Left forelimb (tissue), 1 donor: Measurements from ENCODE around the gene TTC6.

ENCODE experiments used
- DNase-seq: peaks from one replicate; pipeline ENCODE4 v3.0.0-alpha.2; 2018; ENCODE audit warnings: low spot score

The TTC6 gene

DNA sequence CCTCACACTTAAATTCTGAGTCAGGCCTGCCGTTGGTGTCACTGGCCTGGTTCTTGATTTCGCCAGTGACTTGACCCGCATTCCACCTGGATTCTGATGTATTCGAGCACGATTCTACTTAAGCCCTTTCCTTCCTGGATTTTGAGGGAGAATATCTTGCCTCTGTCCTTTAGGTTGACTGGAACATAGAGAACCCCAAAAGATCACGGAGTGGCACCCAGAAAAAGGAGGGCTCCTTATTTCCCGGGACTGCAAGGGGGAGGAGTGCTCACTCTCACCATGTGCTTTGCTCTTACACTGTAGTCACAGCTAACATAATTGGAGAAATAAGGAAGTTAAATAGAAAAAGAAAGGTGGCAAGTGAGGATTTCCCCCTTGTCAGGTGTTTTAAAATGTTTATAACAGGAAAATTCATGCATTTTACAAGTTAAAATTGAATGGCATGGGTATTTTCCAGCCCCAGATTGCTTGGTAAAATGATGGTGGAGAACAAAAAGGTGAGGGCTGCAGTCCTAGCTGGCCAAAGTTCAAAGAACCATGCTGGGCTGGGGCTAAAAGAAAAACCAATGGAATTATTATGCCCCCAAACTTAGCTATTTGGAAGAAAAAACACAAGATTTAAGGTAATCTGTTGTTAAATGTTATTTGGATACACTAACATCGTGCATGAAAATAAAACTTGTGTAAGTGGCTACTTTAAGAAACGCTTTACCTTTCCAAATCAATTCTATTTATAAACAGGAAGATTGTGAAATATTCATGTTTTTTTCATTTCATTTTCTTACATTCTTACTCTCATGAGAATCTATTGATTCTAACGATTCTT lies 9.2 kb upstream of the TTC6 start:
- DNase-seq, result no peak

DNA sequence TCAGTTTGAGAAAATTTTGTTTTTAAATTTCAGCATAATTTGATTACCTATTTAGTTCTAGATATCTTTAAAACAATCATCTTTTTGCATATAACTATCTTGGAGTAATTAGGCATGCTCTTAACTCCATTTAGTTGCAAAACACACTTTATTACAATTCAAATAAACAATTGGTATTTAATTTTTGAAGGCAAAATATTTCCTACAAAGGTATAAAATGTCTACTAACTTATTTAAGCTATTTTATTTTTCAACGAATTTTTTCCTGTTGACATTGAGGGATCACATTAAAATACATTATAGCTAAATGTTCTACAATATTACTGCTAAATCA lies 8.7 kb upstream of the TTC6 start:
- no peak for DNase-seq

DNA sequence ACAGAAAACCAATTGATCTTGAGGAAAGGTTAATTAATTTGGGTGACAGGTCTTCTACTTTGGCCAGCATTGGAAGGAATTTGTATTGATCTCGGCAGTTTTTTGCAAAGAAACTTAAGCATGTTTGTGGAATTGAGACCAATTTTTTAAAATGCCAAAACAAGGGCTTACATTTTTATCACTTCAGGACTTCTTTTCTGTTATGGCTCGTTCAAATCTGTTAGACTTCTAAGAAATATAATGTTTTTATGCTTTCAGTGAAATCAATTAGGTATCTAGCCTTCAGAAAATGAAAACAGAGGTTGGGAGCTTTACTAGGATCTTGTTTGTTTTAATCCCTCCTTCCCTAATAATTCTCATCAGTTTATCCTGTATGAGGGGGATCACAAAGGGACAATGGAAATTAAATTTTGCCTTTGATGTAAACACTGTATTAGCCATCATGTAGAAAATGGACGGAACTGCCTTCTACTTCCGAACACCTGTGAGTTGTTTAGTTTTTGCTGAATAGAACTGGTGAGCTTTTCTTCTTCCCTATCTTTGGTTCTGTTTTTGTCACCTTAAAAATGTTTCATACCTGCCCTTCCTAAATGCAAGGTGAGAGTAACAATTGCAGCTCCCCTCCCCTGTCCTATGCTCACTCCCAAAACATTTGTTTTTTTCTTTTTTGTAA lies 8.2 kb upstream of the TTC6 start:
- DNase-seq, result no peak

DNA sequence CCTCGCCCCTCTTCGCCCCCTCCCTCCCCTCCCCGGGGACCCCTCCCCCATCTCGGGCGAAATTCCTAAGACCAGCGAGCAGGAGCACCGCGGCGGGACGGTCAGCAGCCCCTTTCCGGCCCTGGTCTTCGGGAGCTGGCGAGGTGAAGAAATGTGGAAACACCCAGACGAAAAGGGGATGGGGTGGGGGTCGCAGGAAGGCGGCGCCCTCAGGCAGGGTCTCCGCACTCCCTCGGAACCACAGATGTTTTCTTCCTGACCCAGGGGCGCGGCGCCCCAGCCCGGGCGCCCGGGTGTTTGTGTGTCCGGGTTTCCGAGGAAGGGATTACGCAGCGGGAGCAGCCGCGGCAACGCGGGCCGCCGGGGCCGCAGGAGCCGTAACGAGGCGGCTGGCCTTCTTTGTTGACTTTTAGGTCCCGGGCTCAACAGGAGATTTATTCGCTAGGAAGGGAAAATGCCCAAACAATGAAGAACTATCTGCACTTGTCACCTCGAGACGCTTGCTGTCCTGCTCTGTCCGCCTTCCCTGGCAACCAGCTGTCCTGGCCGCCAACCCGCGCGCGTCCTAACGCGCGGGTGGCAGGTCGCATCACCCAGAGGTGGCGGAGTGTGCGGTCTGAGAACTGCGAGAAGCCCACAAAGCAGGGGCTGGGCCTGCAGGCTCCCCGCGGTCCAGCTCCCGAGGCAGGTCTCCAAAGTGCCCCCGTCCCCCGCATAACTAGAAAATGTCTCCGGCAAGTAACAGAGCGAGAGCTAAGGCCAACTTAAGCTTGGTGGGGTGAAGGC lies 7.4 kb upstream of the TTC6 start:
- no peak for DNase-seq

DNA sequence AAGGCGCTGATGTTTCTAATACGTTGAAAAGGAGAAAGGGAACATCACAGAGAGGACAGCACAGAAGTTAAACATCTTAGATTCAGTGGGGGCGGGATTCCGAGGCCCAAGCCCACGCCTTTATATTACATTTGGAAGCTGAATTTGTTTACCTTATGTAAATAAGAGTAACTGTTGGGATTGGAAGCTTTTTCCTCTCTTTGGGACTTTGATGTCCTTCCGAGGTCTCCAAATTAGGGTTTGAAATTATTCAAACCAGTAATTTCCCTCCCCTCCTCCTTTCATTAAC lies 6.8 kb upstream of the TTC6 start:
- no peak for DNase-seq

DNA sequence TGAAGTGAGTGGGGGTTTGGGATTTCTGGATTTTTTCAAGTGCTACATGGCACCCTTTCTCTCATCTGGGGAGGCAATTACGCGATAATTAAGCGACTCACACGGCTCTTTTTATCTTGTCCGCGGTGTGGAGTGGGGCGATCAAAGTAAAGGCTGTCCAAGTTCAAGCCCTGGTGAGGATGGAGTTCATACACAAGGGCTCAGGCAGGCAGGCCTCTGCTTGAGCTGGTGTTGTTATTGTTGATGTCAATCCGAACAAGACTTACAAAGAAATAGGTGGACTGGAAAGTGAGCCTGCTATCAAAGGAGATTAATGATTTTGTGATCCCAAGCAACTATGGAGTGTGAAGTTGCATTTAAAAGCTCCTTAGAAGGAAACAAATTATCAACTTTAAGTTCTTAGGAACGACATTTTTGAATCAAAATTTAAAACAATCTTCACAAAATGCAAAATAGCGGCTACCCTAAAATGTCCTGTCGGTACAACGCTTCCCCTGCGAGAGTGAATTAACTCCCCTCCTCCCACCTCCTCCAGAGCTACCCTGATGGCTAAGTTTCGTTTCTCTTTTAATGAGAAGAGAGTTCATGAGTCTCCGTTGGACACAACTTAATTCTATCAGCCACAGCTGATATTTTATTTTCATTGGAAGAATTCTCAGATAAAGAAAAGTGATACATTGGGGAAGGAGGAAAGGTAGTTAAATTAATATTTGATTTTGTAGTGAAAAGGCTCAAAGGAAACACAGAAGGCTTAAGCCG lies 6.3 kb upstream of the TTC6 start:
- DNase-seq, result no peak

DNA sequence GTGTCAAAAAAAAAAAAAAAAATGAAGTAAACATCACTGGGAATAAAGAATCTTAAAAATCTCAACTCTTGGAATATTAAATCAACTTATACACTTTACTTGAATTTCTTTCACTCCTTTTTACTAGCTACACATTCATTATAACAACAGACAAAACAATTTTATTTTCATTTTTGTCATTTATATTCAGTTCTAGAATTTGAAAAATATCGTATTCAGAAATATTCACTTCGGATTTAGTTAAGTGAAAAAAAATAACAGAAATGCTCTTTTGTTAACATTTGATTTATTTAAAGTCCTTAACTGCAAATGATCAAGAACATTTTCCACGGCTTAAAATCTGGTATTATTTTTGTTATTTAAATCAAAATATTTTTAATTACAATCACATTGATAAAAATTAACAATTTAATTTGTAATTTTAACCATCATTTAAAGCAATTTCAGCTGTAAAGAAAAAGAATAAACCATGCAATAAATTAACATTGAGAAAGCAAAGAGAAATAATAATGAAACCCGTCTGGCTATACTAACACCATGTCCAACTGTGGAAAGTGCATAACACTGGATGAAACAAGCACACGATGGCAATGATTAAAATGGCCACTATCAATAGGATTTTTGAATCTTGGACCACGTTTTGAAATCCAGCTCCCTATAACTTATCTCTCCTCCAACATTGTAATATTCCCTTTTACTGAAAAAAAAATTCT lies 5.6 kb upstream of the TTC6 start:
- no peak for DNase-seq

DNA sequence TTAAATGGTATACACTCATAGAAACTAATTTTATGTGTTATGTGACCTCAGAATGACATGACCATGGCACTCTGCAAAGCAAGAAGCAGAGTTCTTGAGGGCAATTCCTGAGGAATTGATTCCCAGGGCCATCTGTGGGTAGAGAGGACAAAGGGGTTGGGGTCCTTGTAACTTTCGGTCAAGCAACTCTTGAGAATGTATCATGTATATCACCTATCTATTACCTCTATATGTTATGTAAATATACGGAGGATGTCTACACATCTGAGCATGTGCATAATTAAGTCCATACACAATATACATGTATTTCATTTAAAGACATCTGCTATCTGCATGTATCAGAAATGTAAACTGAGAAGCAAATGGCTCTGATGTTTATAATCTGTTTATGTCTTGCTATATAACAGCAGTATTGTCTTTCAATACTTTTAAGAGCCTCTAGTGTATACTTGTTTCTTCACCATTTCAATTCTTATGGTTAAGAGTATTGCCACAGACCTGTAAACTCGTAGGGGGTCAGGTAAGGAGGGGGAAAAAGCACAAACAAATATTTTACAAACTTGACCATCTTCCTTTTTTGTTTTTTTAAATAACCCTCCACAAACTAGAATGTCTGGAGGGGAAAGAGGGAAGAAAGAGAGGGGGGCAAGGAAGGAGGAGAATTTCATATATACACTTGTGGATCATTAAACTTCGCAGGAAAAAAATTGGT lies 4.8 kb upstream of the TTC6 start:
- DNase-seq, result no peak

DNA sequence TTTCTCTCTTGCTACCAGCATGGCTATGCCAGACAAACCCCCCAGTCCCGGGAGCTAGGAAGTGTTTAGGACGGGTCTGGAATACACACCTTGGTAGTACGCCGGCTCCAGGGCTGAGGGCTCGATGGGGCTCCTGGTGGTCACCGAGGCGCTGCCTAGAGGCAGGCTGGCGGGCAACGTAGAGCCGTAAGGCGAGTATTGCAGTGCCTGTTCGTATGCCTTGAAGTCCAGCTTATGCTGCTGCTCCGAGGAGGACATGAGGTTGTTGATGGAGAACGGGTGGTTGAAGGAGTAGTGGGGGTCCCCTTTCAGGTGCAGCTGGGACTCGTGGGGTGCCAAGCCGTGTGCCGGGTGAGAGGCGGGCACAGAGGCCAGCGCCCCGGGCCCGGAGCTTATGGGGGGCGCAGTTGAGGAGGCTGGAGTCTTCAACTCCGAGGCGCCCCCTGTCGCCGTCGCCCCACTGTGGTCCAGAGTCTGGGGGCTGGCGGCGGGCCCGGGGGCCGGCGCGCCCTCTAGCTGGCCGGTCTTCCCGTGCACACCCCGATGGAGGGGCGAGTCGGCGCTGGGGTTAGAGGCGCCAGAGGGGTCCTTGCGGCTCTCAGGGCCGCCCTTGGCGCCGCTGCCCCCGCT lies 4.0 kb upstream of the TTC6 start:
- DNase-seq, result no peak

DNA sequence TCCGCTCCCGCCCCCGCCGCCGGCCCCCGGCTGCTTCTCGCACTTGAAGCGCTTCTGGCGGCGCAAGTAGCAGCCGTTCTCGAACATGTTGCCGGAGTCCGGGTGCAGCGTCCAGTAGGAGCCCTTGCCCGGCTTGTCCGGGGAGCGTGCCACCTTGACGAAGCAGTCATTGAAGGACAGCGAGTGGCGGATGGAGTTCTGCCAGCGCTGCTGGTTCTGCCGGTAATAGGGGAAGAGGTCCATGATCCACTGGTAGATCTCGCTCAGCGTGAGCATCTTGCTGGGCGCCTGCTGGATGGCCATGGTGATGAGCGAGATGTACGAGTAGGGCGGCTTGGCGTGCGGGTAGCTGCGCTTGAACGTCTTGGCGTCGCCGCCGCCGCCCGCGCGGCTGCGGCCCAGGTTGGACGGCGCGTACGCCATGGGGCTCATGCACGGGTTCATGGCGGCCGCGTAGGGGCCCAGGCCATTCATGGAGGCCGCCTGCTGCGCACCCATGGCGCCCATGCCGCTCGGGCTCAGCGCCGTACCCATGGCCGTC lies 3.4 kb upstream of the TTC6 start:
- no peak for DNase-seq

DNA sequence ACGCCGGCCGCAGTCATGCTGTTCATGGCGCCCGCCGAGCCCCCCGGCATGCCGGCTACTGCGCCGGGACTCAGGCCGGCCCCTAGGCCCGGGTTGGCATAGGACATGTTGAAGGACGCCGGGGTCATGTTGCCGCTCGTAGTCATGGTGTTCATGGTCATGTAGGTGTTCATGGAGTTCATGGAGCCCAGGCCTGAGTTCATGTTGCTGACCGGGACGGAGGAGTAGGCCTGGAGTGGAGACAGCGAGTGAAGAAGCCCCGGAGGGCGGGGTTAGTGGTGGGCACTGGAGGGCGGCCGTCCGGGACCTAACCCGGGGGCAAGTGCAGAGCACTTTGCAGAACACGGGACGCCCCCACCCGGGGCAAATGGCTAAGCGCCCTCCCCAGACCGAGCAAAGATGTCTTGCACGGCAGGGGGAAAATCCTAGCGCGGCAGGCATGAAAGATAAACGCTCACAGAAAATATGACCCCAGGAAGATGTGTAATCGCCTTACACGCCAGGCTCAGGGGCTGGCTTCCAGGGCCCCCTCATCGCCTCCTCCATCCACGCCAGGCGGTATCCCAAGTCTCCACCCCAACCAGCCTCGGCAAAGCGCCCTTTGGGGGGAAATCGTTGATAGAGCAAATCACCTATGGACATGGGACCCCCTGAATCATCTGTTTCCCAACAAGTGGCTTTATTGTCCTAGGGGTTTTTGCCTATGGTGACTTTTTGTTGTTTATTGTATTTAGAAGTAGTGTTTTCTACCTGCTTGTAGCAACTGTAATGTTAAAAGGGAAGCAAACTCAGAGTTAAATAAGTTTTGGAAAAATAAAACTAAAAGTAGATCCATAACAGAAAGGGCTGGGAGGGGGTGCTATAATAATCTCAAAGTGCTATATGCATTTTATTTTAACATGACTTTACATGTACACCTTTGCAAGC lies 2.7 kb upstream of the TTC6 start:
- no peak for DNase-seq

DNA sequence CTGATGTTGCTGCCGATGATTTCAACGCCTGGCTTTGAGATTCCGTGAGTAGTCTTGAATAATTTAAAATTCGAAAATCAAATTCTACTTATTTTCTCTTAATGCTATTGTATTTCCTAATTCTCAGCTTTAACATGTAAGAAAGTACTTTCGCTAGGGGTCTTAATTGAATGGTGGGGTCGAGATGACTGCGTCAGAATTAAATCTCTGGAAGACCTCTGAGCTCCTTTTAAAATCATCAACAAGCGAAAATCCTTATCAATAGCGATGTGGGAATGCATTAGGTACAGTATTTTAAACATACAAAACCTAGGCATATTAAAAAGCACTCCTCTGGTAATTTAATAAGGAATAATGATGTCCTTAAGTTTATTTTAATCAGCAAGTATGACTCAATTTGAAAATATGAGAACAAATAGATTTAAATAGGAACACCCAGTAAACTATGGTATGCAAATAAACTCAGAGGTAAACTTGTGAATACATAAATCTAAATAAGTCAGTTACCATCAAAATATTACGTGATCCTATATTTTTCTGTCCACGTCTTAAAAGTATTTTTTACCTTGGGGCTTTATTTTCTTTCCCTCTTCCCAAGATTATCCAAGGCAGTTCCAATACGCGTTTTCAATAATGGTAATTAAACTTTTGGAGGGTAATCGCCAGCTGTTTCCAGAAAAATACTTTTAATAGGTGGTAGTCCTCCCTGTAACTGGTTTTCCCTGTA lies 1.8 kb upstream of the TTC6 start:
- DNase-seq, result no peak

DNA sequence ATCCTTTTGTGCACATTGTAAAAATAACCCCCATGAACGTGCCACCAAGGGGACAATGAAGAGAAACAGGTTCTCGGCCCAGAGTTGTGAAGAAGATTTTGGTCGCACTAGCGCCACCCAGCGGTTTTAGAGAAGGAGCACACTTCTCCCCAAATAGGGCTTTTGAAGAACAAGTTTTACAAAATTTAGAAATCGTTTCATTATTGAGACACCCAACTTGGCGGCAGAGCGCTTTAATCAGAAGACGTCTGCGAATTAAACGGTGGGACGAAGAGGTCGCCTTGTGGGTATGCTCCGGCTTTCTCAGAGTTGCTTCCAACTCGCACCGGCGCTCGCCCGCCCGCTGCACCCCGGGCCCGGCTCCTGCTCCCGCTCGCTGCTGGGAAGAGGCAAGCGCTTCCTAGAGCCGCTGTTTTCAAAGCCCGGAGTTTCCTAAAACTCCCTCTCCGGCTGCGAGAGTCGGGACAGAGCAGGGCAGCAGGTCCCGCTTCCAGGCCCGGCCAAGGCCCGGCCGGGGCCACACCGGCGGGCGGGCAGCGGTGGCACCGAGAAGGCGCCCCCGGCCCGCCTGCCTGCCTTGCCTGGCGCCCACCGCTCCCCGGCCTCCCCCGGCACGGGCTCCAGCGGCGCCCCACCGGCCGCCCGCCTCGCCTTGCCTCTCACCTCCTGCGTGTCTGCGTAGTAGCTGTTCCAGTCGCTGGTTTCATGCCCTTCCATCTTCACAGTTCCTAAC lies 1.0 kb upstream of the TTC6 start:
- DNase-seq, result peak; percentile 70

DNA sequence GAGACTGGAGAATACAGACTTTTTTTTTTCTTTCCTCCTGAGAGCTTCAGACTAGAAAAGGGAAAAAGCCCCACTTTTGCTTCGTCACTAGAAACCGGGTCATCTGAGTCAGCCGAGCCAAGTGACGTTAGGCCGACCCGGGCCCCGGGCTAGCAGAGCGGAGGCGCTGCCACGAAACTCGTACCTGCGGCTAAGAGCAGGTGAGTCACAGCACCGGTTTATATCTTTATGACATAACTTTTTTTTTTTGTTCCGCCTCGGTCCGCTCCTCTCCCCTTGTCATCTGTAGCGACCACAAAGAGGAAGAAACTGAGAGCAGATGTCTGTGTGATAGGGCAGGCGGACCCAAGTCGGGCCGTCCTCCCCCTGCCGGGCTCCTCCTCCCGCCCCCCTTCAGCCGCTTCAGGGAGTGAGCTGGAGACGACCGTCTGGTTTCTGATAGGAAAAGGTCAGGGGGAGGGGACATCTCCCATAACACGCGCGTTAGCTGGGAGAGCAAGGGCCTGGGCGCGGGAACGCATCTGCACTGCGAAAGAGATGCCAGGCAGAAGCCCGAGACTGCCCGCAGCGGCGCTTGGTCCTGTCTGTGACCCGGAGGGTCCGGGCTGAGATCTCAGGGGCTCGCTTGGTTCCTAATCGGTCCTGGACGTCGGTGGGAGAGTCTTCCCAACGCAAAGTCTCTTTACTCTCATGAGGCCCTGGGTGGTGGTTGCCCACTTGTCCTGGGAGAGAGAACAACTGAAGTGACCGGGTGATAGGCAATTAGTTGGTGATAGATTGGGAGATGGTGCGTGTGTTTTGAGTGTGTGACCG lies 586 bp downstream of the TTC6 start:
- peak; percentile 72 for DNase-seq

DNA sequence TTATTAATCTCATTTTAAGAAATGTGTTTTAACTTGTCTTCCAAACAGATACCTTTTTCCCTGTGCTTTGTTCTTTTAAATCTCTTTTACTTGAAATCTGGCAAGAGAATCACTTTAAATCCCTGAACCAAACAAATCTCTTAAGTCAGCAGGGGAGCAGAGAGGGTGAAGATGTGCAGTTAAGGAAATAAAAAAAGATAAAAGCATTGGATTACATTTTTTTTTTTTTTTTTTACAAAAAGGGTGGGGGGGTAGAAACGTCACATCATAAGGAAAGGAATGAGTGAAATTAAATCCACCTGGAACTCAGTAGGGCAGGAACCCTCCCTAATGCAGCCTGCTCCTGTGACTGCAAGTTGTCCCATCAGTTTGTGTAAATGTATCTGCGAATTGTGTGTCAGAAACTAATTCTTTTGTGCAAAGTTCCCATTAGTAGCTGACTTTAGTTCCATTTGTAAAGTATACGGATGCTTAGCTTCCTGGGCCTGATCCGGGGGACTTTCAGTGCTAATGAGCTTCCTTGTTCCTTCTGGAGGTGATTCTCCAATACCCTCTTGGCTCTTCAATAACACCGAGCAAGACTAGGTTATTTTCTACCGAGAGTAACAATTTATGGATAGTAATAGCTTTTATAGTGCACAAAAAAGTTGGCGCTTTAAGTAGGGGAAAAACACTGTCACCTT lies 1.5 kb downstream of the TTC6 start:
- DNase-seq, result no peak

DNA sequence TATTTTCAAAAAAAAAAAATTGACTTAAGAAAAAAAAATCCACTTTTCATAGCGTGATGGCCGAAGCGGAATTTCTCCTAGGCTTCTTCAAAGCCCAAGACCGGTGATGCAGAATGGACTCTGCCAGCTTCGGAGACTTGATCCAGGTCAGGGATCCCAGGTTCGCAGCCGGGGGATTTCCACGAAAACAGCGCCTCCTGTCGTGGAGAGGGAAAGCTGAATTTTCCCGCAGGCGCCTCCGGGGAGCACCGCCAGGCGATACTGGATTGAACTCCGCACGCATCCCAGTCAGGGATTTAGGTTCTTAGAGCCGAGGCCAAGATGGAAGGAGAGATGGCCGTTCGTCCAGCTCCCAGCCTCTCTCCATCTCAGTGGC lies 2.1 kb downstream of the TTC6 start:
- no peak for DNase-seq
